Activated CD4-positive, alpha-beta T cell treated with anti-CD3 and anti-CD28 coated beads for 36 hours (primary cell): ENCODE results near the gene CMC1. TPM values are rescaled to one million over a fixed set of nuclear protein-coding genes. Genes with fewer than 3 reads are reported as not detected.
"Not testable (repeated sequence)": the region's sequence is repeated elsewhere in the genome, so short reads cannot be mapped to it uniquely, and the experiment has no call there.

ENCODE experiments used
- ATAC-seq: fragments of 200-7000 bp; cut with Tn5 transposase; one replicate; pipeline ENCODE4 v1.10.0; 2021; ENCODE audit warnings: mild to moderate bottlenecking, moderate library complexity
- CTCF ChIA-PET: fragments of 350-600 bp; sonication (Branson Sonifier 250); formaldehyde crosslinking; loops from one replicate; lab custom pipeline; 2021; ENCODE audit warnings: antibody characterized with exemption; lab: Charles Lee
- POLR2A ChIA-PET: fragments of 350-600 bp; sonication (Branson Sonifier 250); formaldehyde crosslinking; loops from one replicate; lab custom pipeline; 2021; ENCODE audit warnings: antibody characterized with exemption, inconsistent platforms; lab: Charles Lee
- DNase-seq: peaks from one replicate; pipeline ENCODE4 v3.0.0-alpha.2; 2020
- H3K27ac Mint-ChIP-seq: one replicate; pipeline ENCODE4 v1.8.0; 2021; ENCODE audit warnings: mixed read lengths
- H3K27me3 Mint-ChIP-seq: one replicate; pipeline ENCODE4 v1.8.0; 2021; ENCODE audit warnings: mixed read lengths
- H3K36me3 Mint-ChIP-seq: one replicate; pipeline ENCODE4 v1.8.0; 2021; ENCODE audit warnings: low read depth, mixed read lengths
- H3K4me1 Mint-ChIP-seq: one replicate; pipeline ENCODE4 v1.8.0; 2021; ENCODE audit warnings: mixed read lengths
- H3K4me3 Mint-ChIP-seq: one replicate; pipeline ENCODE4 v1.8.0; 2021; ENCODE audit warnings: mild to moderate bottlenecking, moderate library complexity, mixed read lengths
- H3K9me3 Mint-ChIP-seq: one replicate; pipeline ENCODE4 v1.8.0; 2021; ENCODE audit warnings: low read depth, mixed read lengths
- intact Hi-C, 2 experiments: fragments of 100-400 bp; cut with DNase I in 1 of 2; cut with micrococcal nuclease in 1 of 2; formaldehyde crosslinking; loops; one replicate each; pipeline versions ENCODE4 v1.14.2 to v1.15.1; 2022 to 2024; cut with DNase I, micrococcal nuclease
- total RNA-seq, 2 experiments: library from RNA; stranded (reverse); gene quantifications; one replicate each; pipeline ENCODE4 v1.2.3, GENCODE V29; 2021

CMC1 gene
- total RNA-seq, 2 experiments from 2014 or later = 21.6 to 28.3 TPM

GRCh38 chr3:28244491-28244890 is 3.1 kb downstream of the CMC1 start:
- Mint-ChIP-seq H3K27me3 (no peaks in the 10 kb centered on the region), H3K36me3 (peaks cover 9% of the 10 kb centered on the region), H3K27ac (no peak overlapping the region), H3K4me1 (peaks cover 65% of the 10 kb centered on the region), H3K4me3 (no peak overlapping the region), H3K9me3 (peaks cover 2% of the 10 kb centered on the region)
- ChIA-PET POLR2A (no interaction called here), CTCF (interaction anchor here (0.6 kb wide), 1 partner anchor 791 kb away, joined by 4 read pairs; no protein-coding TSS in a partner anchor)
- intact Hi-C loops = loop anchor here (5.0 kb wide), 3 partner anchors 83 to 362 kb away; no protein-coding TSS in a partner anchor
- DNase-seq = no peak
- ATAC-seq = no peak

GRCh38 chr3:28247286-28247685 is 5.9 kb downstream of the CMC1 start:
- ChIA-PET CTCF (no interaction called here), POLR2A (no interaction called here)
- intact Hi-C loops = no loop called here
- Mint-ChIP-seq H3K4me1 (peaks cover 73% of the 10 kb centered on the region), H3K9me3 (peaks cover 2% of the 10 kb centered on the region), H3K27ac (no peak overlapping the region), H3K4me3 (no peak overlapping the region), H3K27me3 (no peaks in the 10 kb centered on the region), H3K36me3 (peaks cover 18% of the 10 kb centered on the region)
- ATAC-seq (no peak), DNase-seq (no peak)

- H3K9me3 Mint-ChIP-seq = no peaks in the 10 kb centered on the region
- peaks cover 10% of the 10 kb centered on the region for H3K36me3 Mint-ChIP-seq
- H3K4me1 Mint-ChIP-seq = peaks cover 51% of the 10 kb centered on the region
- H3K27me3 Mint-ChIP-seq = no peaks in the 10 kb centered on the region
- no peak overlapping the region for H3K27ac Mint-ChIP-seq
- ATAC-seq = peak; percentile 49
- intact Hi-C loops = no loop called here
- ChIA-PET CTCF (interaction anchor here (0.6 kb wide), 1 partner anchor 469 kb away, joined by 3 read pairs; no protein-coding TSS in a partner anchor), POLR2A (no interaction called here)
- no peak for DNase-seq
- no peak overlapping the region for H3K4me3 Mint-ChIP-seq
Measured at GRCh38 chr3:28250999-28251398, 9.6 kb downstream of the CMC1 start.

GRCh38 chr3:28252001-28252431 is 10.6 kb downstream of the CMC1 start:
- POLR2A ChIA-PET = interaction anchor here (0.7 kb wide), 1 partner anchor 526 kb away, joined by 4 read pairs; no protein-coding TSS in a partner anchor
- no peaks in the 10 kb centered on the region for H3K9me3 Mint-ChIP-seq
- CTCF ChIA-PET = no interaction called here
- DNase-seq (no peak), ATAC-seq (no peak)
- peaks cover 41% of the 10 kb centered on the region for H3K4me1 Mint-ChIP-seq
- H3K27ac Mint-ChIP-seq = no peak overlapping the region
- peaks cover 10% of the 10 kb centered on the region for H3K36me3 Mint-ChIP-seq
- H3K27me3 Mint-ChIP-seq = no peaks in the 10 kb centered on the region
- no peak overlapping the region for H3K4me3 Mint-ChIP-seq
- intact Hi-C loops = no loop called here

GRCh38 chr3:28253040-28253715 is 11.8 kb downstream of the CMC1 start:
- Mint-ChIP-seq H3K4me3 (no peak overlapping the region), H3K9me3 (no peaks in the 10 kb centered on the region), H3K27ac (no peak overlapping the region), H3K27me3 (no peaks in the 10 kb centered on the region), H3K36me3 (peaks cover 10% of the 10 kb centered on the region), H3K4me1 (peaks cover 31% of the 10 kb centered on the region)
- no peak for ATAC-seq
- intact Hi-C loops = no loop called here
- ChIA-PET CTCF (interaction anchor here (0.6 to 1.2 kb wide), 3 partner anchors 14 to 75 kb away, joined by 3 read pairs; no protein-coding TSS in a partner anchor), POLR2A (no interaction called here)
- no peak for DNase-seq

GRCh38 chr3:28262001-28262400 is 20.6 kb downstream of the CMC1 start:
- ATAC-seq (no peak), DNase-seq (no peak)
- Mint-ChIP-seq H3K36me3 (peaks cover 17% of the 10 kb centered on the region), H3K4me1 (peaks cover 4% of the 10 kb centered on the region), H3K9me3 (no peaks in the 10 kb centered on the region), H3K27me3 (no peaks in the 10 kb centered on the region), H3K27ac (no peak overlapping the region), H3K4me3 (no peak overlapping the region)
- ChIA-PET CTCF (no interaction called here), POLR2A (no interaction called here)
- intact Hi-C loops = no loop called here

- ATAC-seq (no peak), DNase-seq (no peak)
- Mint-ChIP-seq H3K4me1 (no peaks in the 10 kb centered on the region), H3K27ac (no peak overlapping the region), H3K4me3 (no peak overlapping the region), H3K36me3 (peaks cover 36% of the 10 kb centered on the region), H3K27me3 (no peaks in the 10 kb centered on the region), H3K9me3 (no peaks in the 10 kb centered on the region)
- intact Hi-C loops = no loop called here
- ChIA-PET POLR2A (no interaction called here), CTCF (interaction anchor here (1.3 kb wide), 1 partner anchor 24 kb away, joined by 3 read pairs; the partner anchor contains the start of gene CMC1)
Measured at GRCh38 chr3:28265641-28266040, 24.2 kb downstream of the CMC1 start.

GRCh38 chr3:28267984-28268849 is 26.8 kb downstream of the CMC1 start:
- H3K9me3 Mint-ChIP-seq = peaks cover 13% of the 10 kb centered on the region
- H3K27me3 Mint-ChIP-seq = no peaks in the 10 kb centered on the region
- peaks cover 4% of the 10 kb centered on the region for H3K4me1 Mint-ChIP-seq
- intact Hi-C loops = no loop called here
- ChIA-PET POLR2A (no interaction called here), CTCF (interaction anchor here (0.6 to 0.8 kb wide), 3 partner anchors 11 to 418 kb away, joined by 3 to 4 read pairs (median 3); no protein-coding TSS in a partner anchor)
- ATAC-seq (no peak), DNase-seq (no peak)
- H3K4me3 Mint-ChIP-seq = no peak overlapping the region
- H3K36me3 Mint-ChIP-seq = peaks cover 57% of the 10 kb centered on the region
- H3K27ac Mint-ChIP-seq = no peak overlapping the region

- Mint-ChIP-seq H3K27me3 (no peaks in the 10 kb centered on the region), H3K9me3 (peaks cover 19% of the 10 kb centered on the region), H3K4me1 (peaks cover 4% of the 10 kb centered on the region), H3K27ac (no peak overlapping the region), H3K4me3 (no peak overlapping the region), H3K36me3 (peaks cover 59% of the 10 kb centered on the region)
- intact Hi-C loops = no loop called here
- ChIA-PET POLR2A (no interaction called here), CTCF (interaction anchor here (0.6 kb wide), 1 partner anchor 522 kb away, joined by 3 read pairs; no protein-coding TSS in a partner anchor)
- ATAC-seq (no peak), DNase-seq (no peak)
Measured at GRCh38 chr3:28268989-28269388, 27.6 kb downstream of the CMC1 start.

- intact Hi-C loops, H3K27me3 Mint-ChIP-seq, H3K4me1 Mint-ChIP-seq, DNase-seq, H3K4me3 Mint-ChIP-seq, ATAC-seq, H3K27ac Mint-ChIP-seq, POLR2A ChIA-PET, CTCF ChIA-PET: not testable (repeated sequence)
- H3K36me3 Mint-ChIP-seq = peaks cover 64% of the 10 kb centered on the region
- peaks cover 19% of the 10 kb centered on the region for H3K9me3 Mint-ChIP-seq
Measured at GRCh38 chr3:28269884-28270283, 28.5 kb downstream of the CMC1 start.

GRCh38 chr3:28273837-28274236 is 32.4 kb downstream of the CMC1 start:
- H3K27me3 Mint-ChIP-seq = no peaks in the 10 kb centered on the region
- ATAC-seq (no peak), DNase-seq (no peak)
- intact Hi-C loops = no loop called here
- peaks cover 67% of the 10 kb centered on the region for H3K36me3 Mint-ChIP-seq
- no peak overlapping the region for H3K27ac Mint-ChIP-seq
- H3K9me3 Mint-ChIP-seq = peaks cover 19% of the 10 kb centered on the region
- no peak overlapping the region for H3K4me3 Mint-ChIP-seq
- ChIA-PET CTCF (no interaction called here), POLR2A (no interaction called here)
- H3K4me1 Mint-ChIP-seq = peaks cover 4% of the 10 kb centered on the region
